B cell (primary cell): Measurements from ENCODE around the gene CRIM1. TPM values are rescaled to one million over a fixed set of nuclear protein-coding genes. Genes with fewer than 3 reads are reported as not detected.

Source experiments
- ATAC-seq: fragments of 200-7000 bp; cut with Tn5 transposase; one replicate; pipeline ENCODE4 v1.10.0; 2021; ENCODE audit warnings: low read depth, mild to moderate bottlenecking, moderate number of reproducible peaks, moderate library complexity
- CTCF ChIA-PET: fragments of 350-600 bp; sonication (Branson Sonifier 250); formaldehyde crosslinking; loops from one replicate; lab custom pipeline; 2021; ENCODE audit warnings: antibody characterized with exemption, inconsistent platforms; lab: Charles Lee
- POLR2A ChIA-PET: fragments of 350-600 bp; sonication (Branson Sonifier 250); formaldehyde crosslinking; loops from one replicate; lab custom pipeline; 2021; ENCODE audit warnings: antibody characterized with exemption; lab: Charles Lee
- DNase-seq: peaks from one replicate; pipeline ENCODE4 v3.0.0; 2013
- H2AFZ ChIP-seq: 2 replicates; pipeline ENCODE4 v1.6.1; 2012; ENCODE audit warnings: mild to moderate bottlenecking, low read depth, low read length; ENCODE audit not compliant: insufficient read depth, poor library complexity, severe bottlenecking
- H3K27ac ChIP-seq, 2 donors: 1 replicate in 1 of 2; 2 replicates in 1 of 2; pipeline ENCODE4 v1.5.1; 2012 to 2013; ENCODE audit warnings: low read length in 2 of 2, mild to moderate bottlenecking in 2 of 2, moderate library complexity in 1 of 2
- H3K27me3 ChIP-seq, 4 experiments: fragments of 200-600 bp in 1 of 4; sonication (generic) in 1 of 4; replicated peaks in 1 of 4; 1 replicate in 2 of 4; 2 replicates in 2 of 4; pipeline versions ENCODE4 v1.6.1 to v1.7.0; 2013 to 2016; ENCODE audit warnings: low read length in 3 of 4, mild to moderate bottlenecking in 2 of 4, mixed read lengths in 1 of 4, moderate library complexity in 1 of 4; ENCODE audit not compliant: insufficient read depth in 4 of 4, control insufficient read depth in 3 of 4; ENCODE audit errors: control extremely low read depth in 1 of 4
- H3K36me3 ChIP-seq, 2 experiments: replicated peaks in 1 of 2; 1 replicate in 1 of 2; 2 replicates in 1 of 2; pipeline versions ENCODE4 v1.6.1 to v1.7.1; 2013; ENCODE audit warnings: low read length in 1 of 2; ENCODE audit not compliant: insufficient read depth in 2 of 2, control insufficient read depth in 1 of 2; ENCODE audit errors: control extremely low read depth in 1 of 2, extremely low read depth in 1 of 2
- H3K4me1 ChIP-seq, 2 donors: fragments of 200-600 bp in 1 of 2; sonication (generic) in 1 of 2; 1 replicate in 1 of 2; 2 replicates in 1 of 2; pipeline versions ENCODE4 v1.5.1 to v1.6.1; 2013 to 2017; ENCODE audit warnings: low read length in 2 of 2; ENCODE audit not compliant: control insufficient read depth in 2 of 2, insufficient read depth in 2 of 2
- H3K4me2 ChIP-seq: replicated peaks from 2 replicates; pipeline ENCODE3; 2012; ENCODE audit warnings: mild to moderate bottlenecking, low read depth, low read length; ENCODE audit not compliant: poor library complexity, severe bottlenecking
- H3K4me3 ChIP-seq, 5 experiments: fragments of 200-600 bp in 1 of 5; sonication (generic) in 1 of 5; 1 replicate in 3 of 5; 2 replicates in 2 of 5; pipeline versions ENCODE4 v1.5.1 to v1.7.0; 2011 to 2016; ENCODE audit warnings: low read length in 4 of 5, mild to moderate bottlenecking in 4 of 5, low read depth in 2 of 5, control low read depth in 1 of 5, moderate library complexity in 1 of 5; ENCODE audit not compliant: insufficient read depth in 1 of 5; ENCODE audit errors: control extremely low read depth in 1 of 5, extremely low read depth in 1 of 5
- H3K79me2 ChIP-seq: fragments of 200-600 bp; sonication (generic); one replicate; pipeline ENCODE4 v1.6.0; 2016; ENCODE audit warnings: low read length; ENCODE audit not compliant: control insufficient read depth, insufficient read depth
- H3K9ac ChIP-seq: fragments of 200-600 bp; sonication (generic); 2 replicates; pipeline ENCODE4 v1.6.1; 2017; ENCODE audit warnings: mild to moderate bottlenecking, low read length, moderate library complexity
- H3K9me3 ChIP-seq, 3 donors: one replicate each; pipeline versions ENCODE4 v1.6.1 to v1.7.1; 2013; ENCODE audit warnings: low read length in 2 of 3; ENCODE audit not compliant: control insufficient read depth in 2 of 3, insufficient read depth in 1 of 3; ENCODE audit errors: control extremely low read depth in 1 of 3
- H4K20me1 ChIP-seq: 2 replicates; pipeline ENCODE4 v1.6.0; 2012; ENCODE audit warnings: mild to moderate bottlenecking, low read length; ENCODE audit not compliant: insufficient read depth, control insufficient read depth, poor library complexity, severe bottlenecking
- H3K27ac Mint-ChIP-seq: one replicate; pipeline ENCODE4 v1.8.0; 2021; ENCODE audit warnings: mixed read lengths
- H3K27me3 Mint-ChIP-seq: one replicate; pipeline ENCODE4 v1.8.0; 2021; ENCODE audit warnings: mixed read lengths
- H3K4me1 Mint-ChIP-seq: one replicate; pipeline ENCODE4 v1.8.0; 2021; ENCODE audit warnings: mixed read lengths
- H3K4me3 Mint-ChIP-seq: one replicate; pipeline ENCODE4 v1.8.0; 2021; ENCODE audit warnings: mixed read lengths
- H3K9me3 Mint-ChIP-seq: one replicate; pipeline ENCODE4 v1.8.0; 2022; ENCODE audit warnings: mixed read lengths; ENCODE audit not compliant: insufficient read depth
- EZH2 ChIP-seq: IDR thresholded peaks from 2 replicates; pipeline ENCODE4 v1.6.1; 2012; ENCODE audit warnings: borderline replicate concordance, low read depth, mild to moderate bottlenecking, moderate library complexity, low read length; ENCODE audit not compliant: insufficient read depth, poor library complexity, severe bottlenecking
- WGBS: methylation state at CpG from one replicate; pipeline ENCODE4 v1.1.5; 2013; ENCODE audit warnings: missing lambda C conversion rate; ENCODE audit not compliant: insufficient coverage; 5-methylcytosine and 5-hydroxymethylcytosine counted together
- intact Hi-C: fragments of 100-400 bp; cut with micrococcal nuclease; formaldehyde crosslinking; loops from one replicate; pipeline ENCODE4 v1.10.0; 2022
- polyA plus RNA-seq: library from polyadenylated mRNA; depleted of rRNA; stranded (reverse); fragments of >200 nt; gene quantifications from 2 replicates; pipeline ENCODE4 v1.2.3, GENCODE V29; 2012
- total RNA-seq, 2 donors: library from RNA; stranded (reverse); fragments of 120-200 nt in 1 of 2; gene quantifications; 1 replicate in 1 of 2; 2 replicates in 1 of 2; pipeline versions ENCODE4 v1.2.3 to v1.2.4, GENCODE V29; 2013 to 2022
- TF ChIP-seq, protein P1 (sequence below): fragments of 200-600 bp; IDR thresholded peaks from one replicate; pipeline ENCODE4 v1.8.0; 2022; ENCODE audit warnings: antibody characterized with exemption, mild to moderate bottlenecking

Gene CRIM1
- total and polyA plus RNA-seq, 2 donors (not counting 1 experiment from before 2014, with no cell fraction given) = 1.3 to 5.0 TPM

DNA sequence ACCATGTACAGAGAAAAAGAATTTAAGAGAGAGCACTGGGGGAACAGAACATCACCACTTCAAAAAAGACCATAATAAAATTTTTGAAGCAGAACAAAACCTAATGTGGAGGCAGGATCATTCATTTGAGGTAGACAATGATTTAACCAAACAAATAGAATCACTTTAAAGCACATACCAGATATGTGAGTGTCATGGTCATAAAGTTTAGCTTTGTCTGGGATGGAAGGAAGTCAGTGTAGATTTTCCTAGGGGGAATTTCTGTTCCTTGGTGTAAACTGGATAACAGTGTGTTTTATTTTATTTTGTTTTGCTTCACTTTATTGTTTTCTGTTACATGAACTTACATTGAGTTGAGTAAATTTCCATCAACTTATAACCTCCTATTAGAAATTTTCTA is 120.8 kb downstream of the CRIM1 start:
- ATAC-seq (no peak), DNase-seq (no peak)
- Mint-ChIP-seq H3K27me3 (no peaks in the 10 kb centered on the region), H3K9me3 (peaks cover 12% of the 10 kb centered on the region), H3K27ac (no peak overlapping the region), H3K4me3 (no peak overlapping the region), H3K4me1 (peaks cover 2% of the 10 kb centered on the region)
- Histone ChIP-seq H3K9ac (no peak overlapping the region), H3K27ac (no peak overlapping the region), H2AFZ (no peak overlapping the region), H3K4me1 (no peaks in the 10 kb centered on the region), H3K79me2 (no peaks in the 10 kb centered on the region), H4K20me1 (no peaks in the 10 kb centered on the region), H3K36me3 (peaks cover 0 to 1% of the 10 kb centered on the region in 2 experiments), H3K27me3 (no peaks in the 10 kb centered on the region), H3K9me3 (peaks cover 4 to 17% (median 9%) of the 10 kb centered on the region in 3 donors), H3K4me3 (no peak overlapping the region), H3K4me2 (no peak overlapping the region)
- intact Hi-C loops = no loop called here
- TF ChIP-seq, protein P1, sequence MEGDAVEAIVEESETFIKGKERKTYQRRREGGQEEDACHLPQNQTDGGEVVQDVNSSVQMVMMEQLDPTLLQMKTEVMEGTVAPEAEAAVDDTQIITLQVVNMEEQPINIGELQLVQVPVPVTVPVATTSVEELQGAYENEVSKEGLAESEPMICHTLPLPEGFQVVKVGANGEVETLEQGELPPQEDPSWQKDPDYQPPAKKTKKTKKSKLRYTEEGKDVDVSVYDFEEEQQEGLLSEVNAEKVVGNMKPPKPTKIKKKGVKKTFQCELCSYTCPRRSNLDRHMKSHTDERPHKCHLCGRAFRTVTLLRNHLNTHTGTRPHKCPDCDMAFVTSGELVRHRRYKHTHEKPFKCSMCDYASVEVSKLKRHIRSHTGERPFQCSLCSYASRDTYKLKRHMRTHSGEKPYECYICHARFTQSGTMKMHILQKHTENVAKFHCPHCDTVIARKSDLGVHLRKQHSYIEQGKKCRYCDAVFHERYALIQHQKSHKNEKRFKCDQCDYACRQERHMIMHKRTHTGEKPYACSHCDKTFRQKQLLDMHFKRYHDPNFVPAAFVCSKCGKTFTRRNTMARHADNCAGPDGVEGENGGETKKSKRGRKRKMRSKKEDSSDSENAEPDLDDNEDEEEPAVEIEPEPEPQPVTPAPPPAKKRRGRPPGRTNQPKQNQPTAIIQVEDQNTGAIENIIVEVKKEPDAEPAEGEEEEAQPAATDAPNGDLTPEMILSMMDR = no peak
- TF ChIP-seq EZH2 = no peak
- ChIA-PET POLR2A (no interaction called here), CTCF (no interaction called here)

DNA sequence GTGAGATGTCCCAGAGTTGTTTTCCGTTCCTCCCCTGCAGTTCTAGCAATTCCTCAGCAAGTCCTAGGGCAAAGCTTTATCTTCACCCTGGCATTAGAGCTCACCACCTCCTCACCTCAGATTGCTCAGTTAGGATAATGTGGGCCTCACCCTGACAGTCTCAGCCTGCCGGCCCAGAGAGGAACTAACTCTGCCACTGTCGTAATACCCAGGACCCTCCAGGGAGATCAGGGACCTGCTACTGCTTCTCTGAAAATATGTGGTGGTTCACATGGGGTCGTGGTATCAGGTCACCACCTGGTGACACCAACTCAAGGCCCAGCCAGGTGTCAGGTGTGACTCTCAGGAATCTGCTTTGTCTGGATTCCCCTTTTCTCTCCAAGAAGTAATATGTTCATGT is 121.7 kb downstream of the CRIM1 start:
- no peak overlapping the region for H2AFZ ChIP-seq
- no peak overlapping the region for H3K4me3 ChIP-seq
- Mint-ChIP-seq H3K27me3 (no peaks in the 10 kb centered on the region), H3K4me1 (peaks cover 2% of the 10 kb centered on the region), H3K9me3 (peaks cover 12% of the 10 kb centered on the region), H3K27ac (no peak overlapping the region), H3K4me3 (no peak overlapping the region)
- no peak for TF ChIP-seq EZH2
- TF ChIP-seq, protein P1 = no peak
- POLR2A ChIA-PET = no interaction called here
- no peak for DNase-seq
- 28% methylated on average over 4 of the region's 4 CpGs for WGBS
- no peaks in the 10 kb centered on the region for H3K79me2 ChIP-seq
- H3K27me3 ChIP-seq = no peaks in the 10 kb centered on the region
- intact Hi-C loops = no loop called here
- no peaks in the 10 kb centered on the region for H4K20me1 ChIP-seq
- no peak overlapping the region for H3K4me2 ChIP-seq
- CTCF ChIA-PET = no interaction called here
- H3K4me1 ChIP-seq = no peaks in the 10 kb centered on the region
- H3K9ac ChIP-seq = no peak overlapping the region
- no peak for ATAC-seq
- H3K9me3 ChIP-seq = peaks cover 4 to 17% (median 9%) of the 10 kb centered on the region in 3 donors
- peaks cover 0 to 1% of the 10 kb centered on the region in 2 experiments for H3K36me3 ChIP-seq
- no peak overlapping the region for H3K27ac ChIP-seq
